ENCODE results near the gene PTMS.
"Not testable (repeated sequence)": the region's sequence is repeated elsewhere in the genome, so short reads cannot be mapped to it uniquely, and the experiment has no call there.

The PTMS gene, protein sequence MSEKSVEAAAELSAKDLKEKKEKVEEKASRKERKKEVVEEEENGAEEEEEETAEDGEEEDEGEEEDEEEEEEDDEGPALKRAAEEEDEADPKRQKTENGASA

DNA sequence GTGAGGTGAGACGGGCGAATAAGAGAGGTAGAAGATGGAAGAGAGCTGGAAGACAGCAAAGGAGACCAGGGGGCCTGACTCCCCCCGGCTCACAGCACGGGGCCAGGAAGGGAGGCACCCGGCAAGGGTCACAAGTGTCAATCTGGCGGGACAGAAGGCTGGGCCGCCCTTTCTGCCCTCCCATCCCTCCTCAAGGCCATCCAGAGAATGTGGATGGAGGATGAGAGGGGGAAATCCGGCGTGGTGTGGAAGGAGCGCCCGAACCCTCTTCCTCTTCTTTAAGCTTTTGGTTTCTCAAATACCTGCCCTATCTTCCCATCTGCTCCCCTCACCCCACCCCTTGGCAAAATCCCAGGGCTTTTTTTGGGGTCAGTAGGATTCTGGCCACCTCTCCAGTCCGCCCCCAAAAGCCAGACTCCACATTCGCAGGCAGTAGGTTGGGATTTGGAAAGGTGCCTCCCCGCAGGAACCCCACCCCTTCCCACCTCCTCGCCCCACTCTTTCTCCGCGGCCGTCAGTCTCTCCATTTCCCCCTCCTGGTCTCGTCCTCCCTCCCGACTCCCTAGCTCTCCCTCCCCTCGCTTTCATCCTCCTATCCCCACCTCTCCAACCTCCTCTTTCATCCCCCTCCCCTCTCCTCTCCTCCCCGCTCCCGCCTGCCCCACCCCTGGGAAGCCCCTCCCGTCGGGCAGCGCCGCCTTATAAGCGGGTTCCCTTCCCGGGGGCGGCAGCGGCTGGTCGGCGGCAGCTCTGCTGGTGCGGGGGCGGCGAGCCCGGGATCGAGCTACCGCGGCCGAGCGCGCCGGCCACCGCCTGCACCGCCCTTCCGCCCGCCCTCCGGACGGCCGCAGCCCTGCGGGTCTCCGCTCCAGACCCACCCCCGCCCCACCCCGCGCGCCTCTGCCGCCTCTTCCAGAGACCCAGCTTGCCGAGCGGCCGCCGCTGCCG lies at the start of gene PTMS:
TSS of gene PTMS (plus strand) at position 730 of the 948 bp plus-strand sequence. CDS start 343 bp downstream, outside the sequence.
- no peak for DNase-seq (ENCODE audit: low spot score)

DNA sequence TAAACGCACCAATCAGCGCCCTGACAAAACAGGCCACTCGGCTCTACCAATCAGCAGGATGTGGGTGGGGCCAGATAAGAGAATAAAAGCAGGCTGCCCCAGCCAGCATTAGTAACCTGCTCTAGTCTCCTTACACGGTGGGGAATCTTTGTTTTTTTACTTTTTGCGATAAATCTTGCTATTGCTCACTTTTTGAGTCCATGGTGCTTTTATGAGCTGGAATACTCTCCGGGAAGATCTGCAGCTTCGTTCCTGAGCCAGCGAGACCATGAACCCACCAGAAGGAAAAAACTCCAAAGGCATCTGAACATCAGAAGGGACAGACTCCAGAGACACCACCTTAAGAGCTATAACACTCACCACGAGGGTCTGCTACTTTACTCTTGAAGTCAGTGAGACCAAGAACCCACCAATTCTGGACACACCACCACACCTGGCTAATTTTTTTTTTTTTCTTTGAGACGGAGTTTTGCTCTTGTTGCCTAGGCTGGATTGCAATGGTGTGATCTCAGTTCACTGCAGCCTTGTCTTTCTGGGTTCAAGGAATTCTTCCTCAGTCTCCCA lies 49.2 kb upstream of the PTMS start:
- no peak for DNase-seq (ENCODE audit: low spot score)

DNA sequence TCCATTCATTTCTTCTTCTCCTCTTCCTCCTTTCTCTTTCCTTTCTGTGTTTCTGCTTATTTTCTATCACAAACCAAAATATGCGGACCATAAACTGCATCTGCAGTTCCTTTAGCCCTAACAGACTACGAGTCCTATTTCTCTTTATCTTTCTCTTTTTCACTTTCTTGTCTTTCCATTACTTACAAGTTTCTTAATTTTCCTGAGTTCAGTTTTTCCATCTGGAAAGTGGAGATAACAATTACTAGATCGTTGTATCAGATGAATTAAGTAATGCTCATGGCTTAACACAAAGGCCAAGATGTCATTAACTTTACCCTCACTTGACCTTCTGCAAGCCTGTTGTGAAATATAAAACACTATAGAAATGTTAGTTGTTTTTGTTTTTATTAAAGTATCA lies 43.3 kb upstream of the PTMS start:
- no peak for DNase-seq (ENCODE audit: low spot score)

DNA sequence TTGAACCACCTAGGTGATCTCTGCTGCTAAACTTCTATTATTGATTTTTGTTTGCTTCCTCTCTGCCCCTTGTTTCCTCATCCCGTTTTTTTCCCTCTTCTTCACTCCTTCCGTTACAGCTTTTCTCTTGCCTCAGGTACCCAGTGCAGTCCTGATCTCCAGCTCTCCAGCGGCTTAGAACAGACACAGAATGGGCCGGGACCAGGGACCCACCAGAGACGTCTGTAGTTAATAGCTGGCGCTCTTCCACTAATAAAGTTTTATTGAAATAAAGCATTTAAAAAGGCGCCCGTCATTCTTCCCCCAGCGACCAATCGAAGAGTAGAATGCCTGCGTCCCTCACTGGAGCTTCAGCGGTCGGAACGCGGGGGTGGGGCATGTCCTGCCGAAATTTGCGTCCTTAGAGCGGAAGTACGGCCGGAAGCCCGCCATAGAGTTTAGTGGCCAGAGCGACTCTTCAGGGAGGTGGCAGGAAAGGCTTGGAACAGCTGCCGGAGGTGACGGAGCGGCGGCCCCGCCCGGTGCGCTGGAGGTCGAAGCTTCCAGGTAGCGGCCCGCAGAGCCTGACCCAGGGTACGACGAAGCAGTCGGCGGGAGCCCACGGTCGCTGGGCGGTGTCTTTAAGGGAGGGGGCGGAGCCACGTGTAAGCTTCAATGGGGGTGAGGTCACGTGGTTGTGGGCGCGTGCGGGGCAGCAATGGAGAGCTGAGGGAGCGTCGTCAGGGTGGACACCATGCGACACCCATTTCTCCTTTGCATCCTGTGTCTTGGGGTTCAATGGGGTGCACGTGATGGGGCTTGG lies 42.4 kb upstream of the PTMS start, which contains the start of gene COPS7A:
TSS of gene COPS7A (plus strand) at position 440 of the 802 bp plus-strand sequence. CDS start 611 bp downstream, outside the sequence.
- peak; percentile 97 for DNase-seq (ENCODE audit: low spot score)

DNA sequence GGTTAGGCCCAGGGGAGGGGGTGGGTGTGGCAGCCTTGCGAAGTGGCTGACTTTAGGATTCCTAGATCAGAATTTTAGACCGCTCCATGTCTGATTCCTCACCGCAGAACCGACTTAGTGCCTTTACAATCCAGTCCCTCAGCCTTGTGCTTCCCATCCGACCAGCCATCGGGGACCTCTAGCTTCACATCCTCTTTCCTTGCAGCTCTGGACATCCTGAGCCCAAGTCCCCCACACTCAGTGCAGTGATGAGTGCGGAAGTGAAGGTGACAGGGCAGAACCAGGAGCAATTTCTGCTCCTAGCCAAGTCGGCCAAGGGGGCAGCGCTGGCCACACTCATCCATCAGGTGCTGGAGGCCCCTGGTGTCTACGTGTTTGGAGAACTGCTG lies 41.8 kb upstream of the PTMS start:
- no peak for DNase-seq (ENCODE audit: low spot score)

DNA sequence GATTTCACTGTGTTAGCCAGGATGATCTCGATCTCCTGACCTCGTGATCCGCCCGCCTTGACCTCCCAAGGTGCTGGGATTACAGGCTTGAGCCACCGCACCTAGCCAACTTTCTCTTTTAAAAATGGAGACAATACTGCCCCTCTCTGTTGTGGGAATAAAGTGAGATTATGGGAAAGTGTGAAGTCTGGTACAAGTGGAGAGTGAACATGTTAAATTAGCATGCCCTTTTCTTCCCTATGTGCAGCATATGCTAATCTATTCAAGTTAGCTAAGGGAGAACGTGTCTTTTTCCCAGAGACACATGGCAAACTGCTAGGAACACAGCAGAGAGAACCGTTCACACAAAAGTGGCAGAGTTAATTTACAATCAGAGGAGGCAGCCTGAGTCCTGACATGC lies 40.8 kb upstream of the PTMS start:
- no peak for DNase-seq (ENCODE audit: low spot score)

DNA sequence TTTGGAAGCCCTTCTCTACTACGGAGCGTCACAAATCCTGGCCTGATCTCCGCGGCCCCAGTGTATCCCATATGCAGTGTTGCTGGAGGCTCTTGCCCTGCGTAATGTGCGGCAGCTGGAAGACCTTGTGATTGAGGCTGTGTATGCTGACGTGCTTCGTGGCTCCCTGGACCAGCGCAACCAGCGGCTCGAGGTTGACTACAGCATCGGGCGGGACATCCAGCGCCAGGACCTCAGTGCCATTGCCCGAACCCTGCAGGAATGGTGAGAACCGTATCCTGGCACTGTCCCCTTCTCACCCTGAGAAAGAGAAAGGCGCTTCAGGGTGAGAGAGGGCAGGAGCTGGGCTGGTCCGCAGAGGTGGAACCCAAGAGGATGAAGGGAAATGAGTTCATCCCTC lies 37.0 kb upstream of the PTMS start:
- DNase-seq (ENCODE audit: low spot score), result no peak

DNA sequence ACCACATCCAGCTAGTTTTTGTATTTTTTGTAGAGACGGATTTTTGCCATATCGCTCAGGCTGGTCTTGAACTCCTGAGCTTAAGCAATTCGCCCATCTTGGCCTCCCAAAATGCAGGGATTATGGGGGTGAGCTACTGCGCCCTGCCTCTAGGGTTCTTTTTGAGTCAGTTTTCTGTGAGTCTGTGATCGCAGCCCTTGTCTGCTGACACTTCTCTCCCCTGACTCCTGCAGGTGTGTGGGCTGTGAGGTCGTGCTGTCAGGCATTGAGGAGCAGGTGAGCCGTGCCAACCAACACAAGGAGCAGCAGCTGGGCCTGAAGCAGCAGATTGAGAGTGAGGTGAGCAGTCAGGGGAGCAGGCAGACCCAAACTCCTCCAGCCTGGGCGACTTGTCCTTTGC lies 36.0 kb upstream of the PTMS start:
- DNase-seq (ENCODE audit: low spot score), result no peak

DNA sequence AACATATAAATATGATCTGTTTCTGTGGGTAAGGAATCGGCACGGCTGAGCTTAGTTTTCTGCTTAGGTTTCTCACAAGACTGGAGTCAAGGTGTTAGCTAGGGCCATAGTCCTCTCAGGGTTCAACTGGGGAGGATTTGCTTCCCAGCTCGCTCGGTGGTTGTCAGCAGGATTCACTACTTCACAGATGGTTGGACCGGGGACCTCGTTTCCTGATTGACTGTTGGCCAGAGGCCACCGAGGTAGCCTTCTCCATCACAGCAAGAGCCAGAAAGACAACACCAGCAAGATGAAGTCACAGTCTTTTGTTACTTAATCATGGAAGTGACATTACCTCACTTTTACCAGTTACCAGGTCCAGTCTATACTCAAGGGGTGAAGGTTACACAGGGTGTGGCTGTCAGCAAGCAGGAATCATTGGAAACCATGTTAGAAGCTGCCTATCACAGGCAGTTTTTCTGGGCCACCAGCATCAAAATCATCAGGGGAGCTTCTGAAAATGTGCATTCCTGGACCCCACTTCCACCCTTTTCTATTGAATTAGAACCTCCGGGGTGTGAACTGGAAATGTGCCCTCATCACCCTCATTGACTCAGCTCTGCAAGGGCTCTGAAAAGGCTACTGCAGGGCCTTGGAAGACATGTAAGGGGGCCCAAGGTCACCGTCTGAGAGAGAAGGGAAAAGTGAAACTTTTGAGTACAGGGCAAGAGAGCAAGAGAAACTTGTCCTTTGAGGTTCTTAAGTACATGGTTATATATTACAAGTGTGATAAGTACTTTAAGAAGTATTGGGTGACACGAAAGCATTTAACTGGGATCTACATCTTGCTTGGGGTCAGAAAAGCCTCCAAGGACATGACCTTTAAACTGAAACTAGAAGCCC lies 31.4 kb upstream of the PTMS start:
- no peak for DNase-seq (ENCODE audit: low spot score)

DNA sequence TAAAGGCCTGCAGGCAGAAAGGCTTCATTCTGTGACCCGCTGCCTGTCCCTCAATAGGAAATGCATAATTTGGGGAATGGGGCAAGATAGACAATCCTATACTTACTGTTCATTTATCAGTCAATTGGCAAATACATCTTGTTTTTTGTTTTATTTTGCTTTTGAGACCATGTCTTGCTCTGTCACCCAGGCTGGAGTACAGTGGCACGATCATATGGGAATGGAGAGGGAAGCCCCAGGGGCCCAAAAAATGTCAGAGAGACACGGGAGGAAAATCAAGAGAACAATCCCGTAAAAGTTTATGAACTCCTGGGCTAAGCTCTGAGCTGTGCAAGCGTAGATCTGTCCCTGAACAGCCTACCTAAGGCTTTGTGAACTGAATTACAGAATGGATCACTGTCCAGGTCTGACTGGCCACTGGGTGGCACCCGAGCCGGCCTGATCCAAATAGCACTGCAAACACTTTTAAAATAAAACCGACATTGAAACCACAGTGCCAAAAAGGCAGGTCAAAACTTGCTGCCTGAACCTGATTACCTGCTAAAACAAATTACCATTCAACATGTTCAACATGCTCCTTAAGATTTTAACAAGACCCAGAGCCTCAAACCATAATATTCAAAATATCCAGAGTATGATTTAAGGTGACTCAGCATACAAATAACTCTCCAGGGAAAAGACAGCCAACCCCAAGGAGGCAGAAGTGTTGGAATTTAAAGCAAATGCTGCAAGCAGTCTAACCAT lies 30.5 kb upstream of the PTMS start:
- peak; percentile 44 for DNase-seq (ENCODE audit: low spot score)

DNA sequence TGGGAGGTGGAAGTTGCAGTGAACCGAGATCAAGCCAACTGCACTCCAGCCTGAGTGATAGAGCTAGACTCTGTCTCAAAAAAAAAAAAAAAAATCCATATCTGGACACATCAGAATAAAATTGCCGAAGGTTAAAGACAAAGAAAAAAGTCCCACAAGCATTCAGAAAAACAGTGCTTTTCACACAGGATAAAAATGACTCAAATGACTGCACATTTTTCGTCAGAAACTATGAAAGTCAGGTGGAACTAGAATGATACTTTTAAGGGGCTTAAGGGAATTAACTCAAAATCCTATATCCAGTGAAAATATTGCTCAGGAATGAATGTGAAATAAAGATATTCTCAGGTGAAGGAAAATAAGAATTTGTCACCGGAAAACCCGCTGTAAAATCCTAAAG lies 29.4 kb upstream of the PTMS start:
- no peak for DNase-seq (ENCODE audit: low spot score)

DNA sequence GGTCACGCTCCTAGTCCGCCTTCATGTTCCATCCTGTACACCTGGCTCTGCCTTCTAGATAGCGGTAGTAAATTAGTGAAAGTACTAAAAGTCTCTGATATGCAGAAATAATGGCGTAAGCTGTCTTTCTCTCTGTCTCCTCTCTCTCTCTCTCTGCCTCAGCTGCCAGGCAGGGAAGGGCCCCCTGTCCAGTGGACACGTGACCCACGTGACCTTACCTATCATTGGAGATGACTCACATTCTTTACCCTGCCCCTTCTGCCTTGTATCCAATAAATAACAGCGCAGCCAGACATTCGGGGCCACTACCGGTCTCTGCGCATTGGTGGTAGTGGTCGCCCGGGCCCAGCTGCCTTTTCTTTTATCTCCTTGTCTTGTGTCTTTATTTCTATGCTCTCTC lies 24.1 kb upstream of the PTMS start:
- DNase-seq (ENCODE audit: low spot score), result not testable (repeated sequence)

DNA sequence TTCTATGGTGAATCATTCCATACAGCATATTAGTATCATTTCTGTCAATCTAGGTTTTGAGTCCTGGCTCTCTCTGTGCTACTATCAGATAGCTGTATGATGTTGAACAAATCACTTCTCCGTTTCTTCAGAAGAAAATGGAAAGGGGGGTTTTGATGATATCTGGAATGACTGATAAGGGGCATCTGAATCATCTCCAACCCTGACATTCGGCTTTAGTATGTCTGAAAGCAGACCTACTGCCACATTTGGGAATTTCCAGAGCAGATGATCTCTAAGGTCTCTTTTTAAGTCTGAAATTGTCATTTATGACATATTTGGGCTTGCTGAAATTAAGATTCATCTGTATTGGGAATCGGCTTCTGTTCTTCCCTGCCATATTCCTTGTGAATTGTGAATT lies 23.3 kb upstream of the PTMS start:
- DNase-seq (ENCODE audit: low spot score), result no peak

DNA sequence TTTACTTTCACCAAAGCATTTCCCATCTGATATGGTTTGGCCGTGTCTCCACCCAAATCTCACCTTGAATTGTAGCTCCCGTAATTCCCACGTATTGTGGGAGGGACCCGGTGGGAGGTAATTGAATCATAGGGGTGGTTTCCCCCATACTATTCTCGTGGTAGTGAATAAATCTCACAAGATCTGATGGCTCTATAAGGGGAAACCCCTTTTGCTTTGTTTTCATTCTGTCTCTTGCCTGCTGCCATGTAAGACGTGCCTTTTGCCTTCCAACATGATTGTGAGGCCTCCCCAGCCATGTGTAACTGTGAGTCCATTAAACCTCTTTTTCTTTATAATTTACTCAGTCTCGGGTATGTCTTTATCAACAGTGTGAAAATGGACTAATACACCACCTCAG lies 22.9 kb upstream of the PTMS start:
- DNase-seq (ENCODE audit: low spot score), result not testable (repeated sequence)

DNA sequence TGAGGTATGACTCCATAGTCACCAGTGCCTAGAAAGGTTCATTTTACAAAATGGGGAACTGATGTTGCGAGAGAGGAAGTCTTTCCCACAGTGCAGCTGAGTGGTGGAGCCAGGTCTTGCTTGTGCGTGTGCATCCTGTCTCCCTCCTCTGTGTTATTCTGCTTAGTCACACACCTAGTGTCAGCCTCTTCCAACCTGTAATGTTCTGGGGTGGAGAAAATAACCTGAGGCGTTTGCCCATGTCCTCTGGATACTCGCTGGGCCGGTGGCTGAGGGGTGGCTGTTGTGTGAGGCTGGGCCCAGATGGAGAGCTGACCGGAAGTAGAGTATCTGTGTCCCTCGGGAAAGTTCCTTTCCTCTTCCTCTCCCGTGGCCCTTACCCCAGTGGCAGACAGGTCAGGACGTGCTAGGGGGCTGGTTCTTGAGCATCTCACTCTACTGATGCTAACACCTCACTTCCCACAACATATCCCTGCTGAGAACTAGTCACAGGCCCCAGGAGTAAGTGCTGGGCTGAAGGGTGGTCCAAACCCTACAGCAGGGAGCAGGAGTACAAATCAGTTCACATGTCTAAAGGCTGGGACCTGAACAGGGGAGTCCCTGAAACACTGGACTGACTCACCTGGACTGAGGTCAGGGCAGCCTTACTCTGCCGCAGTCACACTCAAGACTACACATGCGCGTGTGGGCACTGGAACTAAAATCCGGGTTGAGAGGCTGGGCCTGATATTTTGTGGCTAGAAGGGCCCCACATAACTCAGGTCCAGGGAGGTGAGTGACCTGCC lies 20.2 kb upstream of the PTMS start:
- peak; percentile 42 for DNase-seq (ENCODE audit: low spot score)

DNA sequence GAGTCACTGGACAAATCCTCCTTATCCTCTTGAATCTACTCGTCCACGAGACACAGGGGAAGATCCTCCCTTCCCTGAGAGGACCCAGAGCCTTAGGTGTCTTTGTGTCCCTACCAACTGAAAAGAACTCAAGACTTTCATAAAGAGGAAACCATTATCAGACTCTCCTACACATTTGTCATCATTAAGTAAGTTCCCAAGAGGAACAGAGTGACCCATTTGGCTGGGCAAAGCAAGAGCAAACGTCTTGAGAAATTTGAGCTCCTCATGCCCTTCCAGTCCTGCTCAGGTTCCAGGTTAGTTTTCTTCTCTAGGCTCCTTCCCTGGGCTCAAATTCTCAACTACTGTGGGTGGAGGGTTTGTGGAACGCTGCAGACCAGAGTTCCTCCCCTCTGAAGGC lies 18.9 kb upstream of the PTMS start:
- no peak for DNase-seq (ENCODE audit: low spot score)

DNA sequence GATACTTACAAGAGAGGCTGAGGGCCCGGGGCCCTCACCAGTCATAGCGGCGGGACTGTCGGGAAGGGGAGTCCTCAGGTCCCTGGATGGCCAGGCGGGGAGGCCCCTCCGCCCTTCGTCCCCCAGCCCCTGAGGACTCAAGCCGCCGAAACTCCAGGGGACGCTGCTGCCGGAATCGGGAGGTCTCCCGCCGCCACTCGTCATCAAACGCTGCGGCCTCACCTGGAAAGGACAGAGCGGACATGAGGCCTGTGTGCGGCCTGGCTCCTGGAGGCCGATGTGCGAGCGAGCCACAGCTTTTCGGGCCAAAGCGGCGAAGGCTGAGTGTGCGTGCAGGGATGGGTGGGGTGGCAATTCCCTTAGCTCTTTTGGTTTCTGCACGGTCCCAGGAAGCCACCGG lies 17.4 kb upstream of the PTMS start:
- no peak for DNase-seq (ENCODE audit: low spot score)

DNA sequence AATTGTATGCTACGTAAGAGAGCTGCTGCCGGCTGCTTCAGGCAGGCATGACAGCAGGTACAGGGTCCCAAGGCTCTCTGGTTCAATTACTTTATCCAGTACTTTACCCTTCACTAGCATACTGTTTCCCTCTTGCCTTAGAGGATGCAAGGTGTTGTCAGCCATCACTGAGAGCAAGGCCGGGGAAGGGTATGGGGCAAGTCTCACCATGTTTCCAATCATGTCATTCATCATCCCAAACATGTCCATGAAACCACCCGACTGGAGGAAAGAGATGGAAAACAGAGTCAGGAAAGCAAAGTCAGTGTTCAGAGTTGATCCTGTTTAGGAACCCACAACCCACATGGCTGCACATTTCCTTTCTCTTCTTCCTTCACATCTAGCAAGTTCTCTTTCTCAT lies 15.7 kb upstream of the PTMS start:
- no peak for DNase-seq (ENCODE audit: low spot score)

DNA sequence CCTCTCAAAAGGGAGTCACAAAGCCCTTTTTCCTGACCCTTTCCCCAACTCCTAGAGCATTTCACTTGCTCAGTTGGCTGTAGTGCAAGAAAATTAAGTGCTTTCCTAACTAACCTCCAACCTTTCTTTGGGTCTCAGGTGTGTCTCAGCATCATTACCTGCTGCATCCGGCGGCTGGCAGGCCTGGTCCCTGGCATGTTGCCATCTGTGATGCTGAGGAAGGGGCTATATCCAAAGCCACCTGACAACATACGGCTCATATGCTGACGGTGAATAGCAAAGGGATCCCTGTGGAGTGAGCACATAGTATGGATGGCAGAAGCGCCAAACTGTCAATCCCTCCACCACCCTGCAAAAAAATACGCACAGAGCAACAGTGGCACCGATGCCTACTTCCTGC lies 14.4 kb upstream of the PTMS start:
- no peak for DNase-seq (ENCODE audit: low spot score)

Measured in CD4-positive, alpha-beta T cell treated with Interleukin-6 at 100 ng/mL for 8 hours (primary cell).